ENCODE results near the gene DIS3.

DNA sequence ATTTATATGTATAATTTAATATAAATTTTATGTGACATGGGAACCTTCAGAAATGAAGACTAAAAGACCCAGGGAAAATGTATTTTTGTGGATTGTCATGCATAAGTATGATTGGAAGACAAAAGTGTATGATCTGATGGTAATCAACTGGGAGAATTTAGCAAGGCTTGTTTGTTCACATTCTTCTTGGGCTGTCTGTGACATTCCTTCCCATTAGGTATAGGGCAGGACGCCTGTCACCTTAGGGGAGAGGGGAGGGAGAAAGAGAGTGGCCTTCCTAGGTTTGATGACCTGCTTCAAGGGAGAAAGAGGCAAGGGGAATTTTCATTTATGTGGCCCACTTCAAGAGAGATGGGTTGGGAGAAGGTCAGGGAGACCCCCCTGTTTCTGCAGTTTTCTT is 22.6 kb upstream of the DIS3 start:
- TF ChIP-seq, protein P1, sequence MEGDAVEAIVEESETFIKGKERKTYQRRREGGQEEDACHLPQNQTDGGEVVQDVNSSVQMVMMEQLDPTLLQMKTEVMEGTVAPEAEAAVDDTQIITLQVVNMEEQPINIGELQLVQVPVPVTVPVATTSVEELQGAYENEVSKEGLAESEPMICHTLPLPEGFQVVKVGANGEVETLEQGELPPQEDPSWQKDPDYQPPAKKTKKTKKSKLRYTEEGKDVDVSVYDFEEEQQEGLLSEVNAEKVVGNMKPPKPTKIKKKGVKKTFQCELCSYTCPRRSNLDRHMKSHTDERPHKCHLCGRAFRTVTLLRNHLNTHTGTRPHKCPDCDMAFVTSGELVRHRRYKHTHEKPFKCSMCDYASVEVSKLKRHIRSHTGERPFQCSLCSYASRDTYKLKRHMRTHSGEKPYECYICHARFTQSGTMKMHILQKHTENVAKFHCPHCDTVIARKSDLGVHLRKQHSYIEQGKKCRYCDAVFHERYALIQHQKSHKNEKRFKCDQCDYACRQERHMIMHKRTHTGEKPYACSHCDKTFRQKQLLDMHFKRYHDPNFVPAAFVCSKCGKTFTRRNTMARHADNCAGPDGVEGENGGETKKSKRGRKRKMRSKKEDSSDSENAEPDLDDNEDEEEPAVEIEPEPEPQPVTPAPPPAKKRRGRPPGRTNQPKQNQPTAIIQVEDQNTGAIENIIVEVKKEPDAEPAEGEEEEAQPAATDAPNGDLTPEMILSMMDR (IDR thresholded peaks at IDR 0.05): no peak
- no peak for TF ChIP-seq SIN3A (IDR thresholded peaks at IDR 0.05; ENCODE audit: borderline replicate concordance, insufficient read depth, low read depth, low read length)
